Activated naive CD4-positive, alpha-beta T cell treated with anti-CD3 and anti-CD28 coated beads, Interleukin-2, amount 50 U/mL, for 72 hours (primary cell): ENCODE data around the gene CRHR1. TPM values are rescaled to one million over a fixed set of nuclear protein-coding genes. Genes with fewer than 3 reads are reported as not detected.
"Not testable (repeated sequence)": the region's sequence is repeated elsewhere in the genome, so short reads cannot be mapped to it uniquely, and the experiment has no call there.

Source experiments
- ATAC-seq, 2 donors: fragments of 150-1000 bp; cut with Tn5 transposase; 2 replicates each; pipeline ENCODE4 v1.10.0; 2021; ENCODE audit warnings: mild to moderate bottlenecking in 2 of 2, moderate library complexity in 2 of 2
- DNase-seq, 2 donors: peaks; one replicate each; pipeline ENCODE4 v3.0.0; 2021 to 2022; ENCODE audit warnings: low spot score in 2 of 2
- H3K27ac Mint-ChIP-seq, 2 donors: one replicate each; pipeline ENCODE4 v1.8.0; 2022; ENCODE audit warnings: mild to moderate bottlenecking in 2 of 2, mixed read lengths in 2 of 2
- H3K36me3 Mint-ChIP-seq, 2 donors: one replicate each; pipeline ENCODE4 v1.8.0; 2022; ENCODE audit warnings: mixed read lengths in 2 of 2
- H3K9me3 Mint-ChIP-seq, 2 donors: one replicate each; pipeline ENCODE4 v1.8.0; 2022; ENCODE audit warnings: mixed read lengths in 2 of 2
- total RNA-seq, 2 donors: library from RNA; stranded (reverse); gene quantifications; one replicate each; pipeline ENCODE4 v1.2.3, GENCODE V29; 2022

Gene CRHR1
- total RNA-seq = under 1 TPM in 1 of 2 donors, not detected in 1; 0.32 TPM

DNA sequence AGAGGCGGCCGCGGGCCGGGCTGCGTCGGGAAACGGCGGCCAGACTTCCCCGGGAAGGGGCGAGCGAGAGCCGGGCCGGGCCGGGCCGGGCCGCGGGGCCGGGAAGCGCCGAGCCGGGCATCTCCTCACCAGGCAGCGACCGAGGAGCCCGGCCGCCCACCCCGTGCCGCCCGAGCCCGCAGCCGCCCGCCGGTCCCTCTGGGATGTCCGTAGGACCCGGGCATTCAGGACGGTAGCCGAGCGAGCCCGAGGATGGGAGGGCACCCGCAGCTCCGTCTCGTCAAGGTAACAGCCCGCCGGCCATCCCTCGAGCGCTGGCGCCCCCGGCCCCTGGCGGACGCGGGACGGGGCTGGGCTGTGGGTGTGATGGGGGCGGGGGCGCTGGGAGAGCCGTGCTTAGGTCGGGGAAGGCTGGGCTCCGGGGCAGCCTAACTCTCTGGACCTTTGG is at the start of gene CRHR1:
Gene CRHR1 (plus strand): TSS at position 28 of the 448 bp plus-strand sequence. CDS start 225 bp downstream, at position 253.
- ATAC-seq = peak; percentile 19 to 32
- Mint-ChIP-seq H3K36me3 (no peaks in the 10 kb centered on the region), H3K9me3 (no peaks in the 10 kb centered on the region), H3K27ac (no peak within 1 kb of the TSS)
- no peak for DNase-seq

- no peak overlapping the region for H3K27ac Mint-ChIP-seq
- peaks cover 16% of the 10 kb centered on the region in 2 donors for H3K9me3 Mint-ChIP-seq
- no peak for ATAC-seq
- DNase-seq = no peak
- peaks cover 4 to 11% of the 10 kb centered on the region in 2 donors for H3K36me3 Mint-ChIP-seq
Observed at GRCh38 chr17:45734598-45734997, 49.5 kb upstream of the CRHR1 start.

- peaks cover 10% of the 10 kb centered on the region in 2 donors for H3K9me3 Mint-ChIP-seq
- ATAC-seq (no peak), DNase-seq (no peak)
- no peak overlapping the region for H3K27ac Mint-ChIP-seq
- H3K36me3 Mint-ChIP-seq = peaks cover 0 to 6% of the 10 kb centered on the region in 2 donors
Observed at GRCh38 chr17:45735488-45735887, 48.6 kb upstream of the CRHR1 start.

- no peaks in the 10 kb centered on the region for H3K36me3 Mint-ChIP-seq
- H3K9me3 Mint-ChIP-seq = no peaks in the 10 kb centered on the region
- H3K27ac Mint-ChIP-seq = no peak overlapping the region
- ATAC-seq = no peak
- no peak for DNase-seq
Observed at GRCh38 chr17:45739786-45740185, 44.3 kb upstream of the CRHR1 start.

- H3K36me3 Mint-ChIP-seq = no peaks in the 10 kb centered on the region
- H3K27ac Mint-ChIP-seq = peak overlapping the region in 1 of 2 donors; percentile 33
- no peaks in the 10 kb centered on the region for H3K9me3 Mint-ChIP-seq
- ATAC-seq (peak; percentile 89), DNase-seq (peak in 1 of 2 donors; percentile 28)
Observed at GRCh38 chr17:45740553-45741330, 43.4 kb upstream of the CRHR1 start.

DNA sequence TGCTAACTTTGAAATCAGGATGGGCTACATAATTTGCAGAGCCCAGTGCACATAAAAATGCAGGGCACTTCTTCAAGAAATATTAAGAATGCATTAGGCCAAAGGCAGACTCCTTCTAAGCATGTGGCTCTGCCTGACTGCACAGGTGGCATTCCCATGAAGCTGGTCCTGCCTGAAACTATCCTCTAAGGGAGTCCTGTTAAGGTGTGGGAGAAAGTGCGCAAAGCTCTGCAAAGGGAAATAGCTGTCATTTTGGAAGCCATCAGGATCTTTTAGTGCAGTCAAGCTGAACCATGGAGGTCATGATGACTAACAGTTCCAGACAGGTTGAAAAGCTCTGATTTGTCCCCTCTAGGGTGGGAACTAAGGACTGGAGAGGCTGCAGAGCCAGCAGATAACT is 41.9 kb upstream of the CRHR1 start:
- no peaks in the 10 kb centered on the region for H3K36me3 Mint-ChIP-seq
- DNase-seq (no peak), ATAC-seq (no peak)
- H3K27ac Mint-ChIP-seq = no peak overlapping the region
- H3K9me3 Mint-ChIP-seq = no peaks in the 10 kb centered on the region

DNA sequence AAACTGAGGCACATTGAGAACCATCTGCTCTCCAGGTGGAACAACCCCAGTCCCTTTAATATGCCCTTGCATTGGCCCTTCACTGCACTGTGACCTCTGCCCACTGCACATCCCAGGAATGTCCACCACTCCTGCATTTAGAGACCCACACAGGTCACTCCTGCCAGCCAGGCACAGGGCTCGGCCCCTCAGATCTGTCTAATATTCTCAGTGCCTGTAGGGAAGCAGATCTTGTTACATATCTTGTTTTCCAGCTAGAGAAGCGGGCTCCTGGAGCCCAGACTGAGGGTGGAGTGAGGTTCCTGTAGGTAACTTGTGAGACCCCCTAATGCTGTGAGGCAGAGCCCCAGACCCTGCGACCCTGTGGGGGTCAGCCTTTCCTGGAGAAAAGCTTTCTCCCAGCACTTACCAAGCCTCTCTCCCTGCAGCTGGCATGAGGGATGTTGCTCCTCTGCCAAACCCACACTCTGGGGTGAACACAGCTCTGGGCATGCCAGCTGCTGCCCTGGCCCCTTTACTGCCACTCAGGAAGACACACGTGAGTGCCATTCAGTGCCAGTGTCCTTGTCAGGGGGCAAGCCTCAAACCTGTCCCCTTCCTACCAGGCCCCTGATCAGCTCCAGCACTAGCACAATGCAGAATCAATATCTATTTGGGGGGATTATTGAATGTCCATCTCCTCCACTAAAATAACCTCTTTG is 40.3 kb upstream of the CRHR1 start:
- no peaks in the 10 kb centered on the region for H3K36me3 Mint-ChIP-seq
- DNase-seq (no peak), ATAC-seq (no peak)
- H3K27ac Mint-ChIP-seq = no peak overlapping the region
- no peaks in the 10 kb centered on the region for H3K9me3 Mint-ChIP-seq

DNA sequence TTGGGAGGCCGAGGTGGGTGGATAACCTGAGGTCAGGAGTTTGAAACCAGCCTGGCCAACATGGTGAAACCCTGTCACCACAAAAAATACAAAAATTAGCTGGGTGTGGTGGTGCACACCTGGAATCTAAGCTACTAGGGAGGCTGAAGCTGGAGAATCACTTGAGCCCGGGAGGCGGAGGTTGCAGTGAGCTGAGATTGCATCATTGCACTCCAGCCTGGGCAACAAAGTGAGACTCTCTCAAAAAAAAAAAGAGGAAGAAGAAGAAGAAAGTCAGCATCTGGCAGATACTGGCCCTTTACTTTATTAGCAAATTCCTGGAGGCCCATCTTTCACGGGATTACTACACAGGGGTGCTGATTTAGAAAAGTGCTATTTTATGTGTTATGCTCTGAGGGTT is 39.3 kb upstream of the CRHR1 start:
- DNase-seq, H3K27ac Mint-ChIP-seq, H3K36me3 Mint-ChIP-seq, H3K9me3 Mint-ChIP-seq, ATAC-seq: not testable (repeated sequence)

DNA sequence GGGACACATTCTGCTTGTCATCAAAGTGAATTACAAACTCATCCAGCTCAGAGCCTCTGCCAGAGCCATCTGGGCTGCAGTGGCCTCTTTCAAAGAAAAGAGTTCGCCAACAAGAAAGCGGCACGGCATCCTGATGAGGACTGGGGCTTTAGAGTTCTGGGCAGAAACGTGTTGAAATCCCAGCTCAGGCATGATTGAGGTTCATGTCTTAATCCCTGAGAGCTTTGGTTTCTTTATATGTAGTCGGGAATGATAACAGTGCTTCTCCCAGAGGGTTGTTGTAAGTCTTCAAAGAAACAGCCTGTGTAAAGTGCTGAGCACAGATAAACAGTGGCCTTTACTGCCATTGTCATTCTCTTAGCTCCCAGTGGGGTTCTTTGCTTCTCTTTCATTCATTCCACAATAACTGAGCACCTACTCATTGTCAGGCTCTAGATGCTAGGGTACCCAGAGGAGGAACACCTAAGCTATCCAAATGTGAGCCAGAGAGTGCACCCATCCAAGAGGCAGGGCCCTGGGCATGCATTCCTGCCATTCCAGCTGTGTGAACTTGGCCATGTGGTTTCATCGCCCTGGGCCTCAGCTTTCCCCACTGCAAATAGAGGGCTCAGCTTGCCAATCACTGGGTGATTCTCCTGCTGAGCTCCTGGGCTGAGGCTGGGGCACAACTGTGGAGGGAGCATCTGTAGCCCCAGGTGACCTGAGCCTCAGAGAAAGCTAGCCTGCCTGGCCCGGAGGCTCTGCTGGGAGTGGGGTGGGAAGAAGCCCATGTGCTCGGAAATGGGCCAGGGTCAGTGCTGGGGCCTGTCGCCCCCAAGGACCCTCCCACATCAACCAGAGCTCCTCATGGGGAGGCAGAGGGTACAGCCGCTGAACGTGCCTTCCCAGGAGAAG is 38.3 kb upstream of the CRHR1 start:
- DNase-seq (no peak), ATAC-seq (no peak)
- Mint-ChIP-seq H3K9me3 (no peaks in the 10 kb centered on the region), H3K36me3 (no peaks in the 10 kb centered on the region), H3K27ac (no peak overlapping the region)

DNA sequence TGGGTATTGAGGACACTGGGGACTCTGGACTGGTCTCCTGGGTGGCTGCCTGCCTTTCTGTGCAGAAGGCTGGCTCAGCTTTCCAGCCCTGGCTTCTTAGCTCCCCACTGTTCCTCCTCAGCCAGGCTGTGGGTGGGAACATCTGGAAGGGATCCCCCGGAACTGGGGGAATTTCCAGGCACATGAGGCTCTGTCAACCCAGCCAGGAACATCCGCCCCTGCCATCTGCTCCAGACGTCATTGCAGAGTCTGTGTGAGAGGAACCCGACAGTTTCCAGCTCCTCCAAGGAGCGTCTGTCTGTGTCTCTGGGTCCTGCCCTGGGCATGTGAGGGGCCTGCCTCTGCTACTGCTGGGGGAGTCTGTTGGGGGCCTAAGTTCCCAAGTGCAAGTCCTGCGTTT is 36.2 kb upstream of the CRHR1 start:
- H3K27ac Mint-ChIP-seq = no peak overlapping the region
- ATAC-seq = no peak
- no peaks in the 10 kb centered on the region for H3K9me3 Mint-ChIP-seq
- no peaks in the 10 kb centered on the region for H3K36me3 Mint-ChIP-seq
- DNase-seq = no peak

DNA sequence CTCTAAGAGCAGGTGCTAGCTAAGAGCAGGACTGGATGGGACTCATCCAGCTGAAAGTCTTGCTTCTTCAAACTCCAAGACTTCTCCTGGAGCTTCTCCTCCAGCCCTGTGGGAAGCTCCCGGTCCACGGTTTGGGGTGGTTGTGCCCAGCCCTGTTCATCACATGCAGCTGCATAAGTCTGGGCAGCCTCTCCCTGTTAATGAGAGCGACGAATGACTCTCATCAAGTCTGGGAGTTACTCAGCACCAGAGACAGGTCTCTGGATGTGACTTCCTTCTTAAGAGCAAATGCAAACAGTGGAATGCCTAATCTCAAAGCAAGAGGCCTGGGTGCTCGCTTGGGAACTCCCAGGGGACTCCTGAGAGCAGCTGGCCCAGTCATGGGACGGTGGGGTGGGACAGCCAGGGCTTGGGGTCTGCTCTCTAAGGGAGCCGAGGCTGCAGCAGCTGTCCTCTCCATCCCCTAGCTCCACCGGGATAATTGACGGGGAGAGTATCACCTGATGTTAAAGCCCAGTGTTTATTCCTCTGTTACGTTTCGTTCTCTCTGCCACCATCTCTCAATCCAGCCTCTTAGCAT is 35.3 kb upstream of the CRHR1 start:
- Mint-ChIP-seq H3K36me3 (no peaks in the 10 kb centered on the region), H3K27ac (no peak overlapping the region), H3K9me3 (no peaks in the 10 kb centered on the region)
- ATAC-seq (no peak), DNase-seq (no peak)

- no peak for DNase-seq
- Mint-ChIP-seq H3K36me3 (no peaks in the 10 kb centered on the region), H3K9me3 (no peaks in the 10 kb centered on the region), H3K27ac (no peak overlapping the region)
- ATAC-seq = no peak
Observed at GRCh38 chr17:45749831-45750335, 34.2 kb upstream of the CRHR1 start.

DNA sequence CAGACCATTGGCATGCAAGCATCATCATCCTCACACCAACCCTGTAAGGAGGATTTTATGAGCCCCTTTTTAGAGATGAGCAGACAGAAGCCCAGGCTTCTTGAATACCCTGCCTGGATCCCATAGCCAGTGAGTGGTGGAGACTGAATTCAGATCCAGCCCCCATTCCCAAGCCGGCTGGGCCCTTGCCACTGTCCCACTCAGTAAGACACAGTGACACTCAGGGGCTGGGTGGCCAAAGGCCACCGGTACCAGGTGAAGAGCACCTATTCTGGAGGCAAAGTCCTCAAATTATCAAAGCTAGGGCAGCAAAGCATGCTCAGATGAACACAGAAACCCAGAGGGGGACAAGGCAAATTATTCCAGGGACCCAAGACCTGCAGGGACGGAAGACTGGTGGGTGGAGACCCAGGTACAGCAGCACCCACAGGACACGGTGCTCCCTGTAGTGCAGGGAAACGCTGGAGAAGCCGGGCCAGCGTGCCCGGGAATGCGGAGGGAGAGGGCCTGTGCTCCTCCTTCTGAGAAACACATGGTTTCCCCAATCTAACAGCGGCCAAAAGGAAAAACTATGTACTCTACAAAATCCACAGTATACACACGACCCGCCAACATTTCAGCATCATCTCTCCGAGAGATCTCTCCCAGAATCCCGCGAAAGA is 33.2 kb upstream of the CRHR1 start:
- H3K36me3 Mint-ChIP-seq = no peaks in the 10 kb centered on the region
- H3K9me3 Mint-ChIP-seq = no peaks in the 10 kb centered on the region
- DNase-seq (no peak), ATAC-seq (no peak)
- H3K27ac Mint-ChIP-seq = no peak overlapping the region

DNA sequence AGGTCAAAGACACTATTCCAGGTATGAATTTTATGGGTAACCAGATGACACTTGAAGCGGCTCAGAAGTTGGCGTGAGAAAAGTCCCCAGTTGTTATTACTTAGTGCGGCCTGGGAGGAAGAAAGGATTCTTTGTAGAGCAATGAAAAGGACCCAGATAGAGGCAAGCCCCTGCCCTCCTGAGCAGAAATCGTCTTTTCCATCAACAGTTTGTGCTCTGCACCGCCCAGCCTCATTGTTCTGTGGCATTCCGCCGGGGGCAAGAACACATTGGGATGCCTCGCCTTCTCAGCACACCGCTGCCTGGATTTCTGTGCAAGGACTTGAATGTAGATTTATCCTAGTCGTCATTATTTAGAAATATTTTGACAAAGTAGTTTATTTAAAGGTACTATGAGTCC is 32.7 kb upstream of the CRHR1 start:
- ATAC-seq (no peak), DNase-seq (no peak)
- H3K9me3 Mint-ChIP-seq = no peaks in the 10 kb centered on the region
- no peaks in the 10 kb centered on the region for H3K36me3 Mint-ChIP-seq
- no peak overlapping the region for H3K27ac Mint-ChIP-seq

GRCh38 chr17:45752246-45752645 is 31.9 kb upstream of the CRHR1 start:
- no peak for DNase-seq
- ATAC-seq = no peak
- Mint-ChIP-seq H3K36me3 (no peaks in the 10 kb centered on the region), H3K9me3 (no peaks in the 10 kb centered on the region), H3K27ac (no peak overlapping the region)

DNA sequence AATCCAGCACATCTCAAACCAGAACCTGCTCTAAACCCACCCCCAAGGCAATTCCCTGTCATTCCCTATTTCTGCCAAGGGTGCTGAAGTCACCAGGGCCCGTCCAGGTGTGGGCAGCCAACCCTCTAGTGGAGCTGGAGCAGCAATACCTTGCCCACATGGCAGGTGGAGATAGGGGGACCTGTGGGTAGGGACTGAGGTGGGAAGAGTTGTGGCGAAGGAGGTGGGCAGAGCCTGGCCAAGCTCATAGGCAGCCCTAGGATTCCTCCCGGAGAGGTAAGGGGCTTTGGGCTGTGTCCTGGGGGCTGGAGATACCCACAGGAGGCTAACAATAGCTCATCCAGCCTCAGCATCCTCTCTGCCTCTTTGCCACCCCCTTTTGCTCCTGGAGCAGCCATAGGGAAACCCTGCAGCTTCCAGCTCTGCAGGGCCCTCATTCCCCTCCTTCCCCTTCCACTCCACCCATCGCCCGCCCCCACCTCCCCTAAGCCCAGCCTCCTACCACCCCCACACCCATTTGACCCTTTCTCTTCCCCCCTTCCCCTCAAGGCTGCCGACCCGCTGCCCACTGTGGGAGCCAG is 30.4 kb upstream of the CRHR1 start:
- DNase-seq = no peak
- Mint-ChIP-seq H3K36me3 (no peaks in the 10 kb centered on the region), H3K27ac (no peak overlapping the region), H3K9me3 (no peaks in the 10 kb centered on the region)
- no peak for ATAC-seq
